SK-N-SH treated with all-trans-retinoic acid at 6 μM for 48 hours (cell line): ENCODE measurements around the gene CEP295NL.

Experiments used
- ARNTL ChIP-seq: fragments of 450-650 bp; formaldehyde crosslinking; IDR thresholded peaks from 2 replicates; pipeline ENCODE4 v1.5.0; 2020; ENCODE audit warnings: low read depth, mild to moderate bottlenecking, moderate library complexity, borderline replicate concordance
- ZFP3 ChIP-seq: fragments of 250-450 bp; sonication (Bioruptor Pico); IDR thresholded peaks from 2 replicates; pipeline ENCODE4 v1.5.0; 2020; ENCODE audit warnings: mild to moderate bottlenecking, moderate library complexity
- ZFP30 ChIP-seq: fragments of 450-650 bp; formaldehyde crosslinking; IDR thresholded peaks from 2 replicates; pipeline ENCODE4 v1.5.0; 2022; ENCODE audit warnings: mild to moderate bottlenecking, moderate library complexity
- TF ChIP-seq, protein P1 (sequence below): fragments of 250-450 bp; sonication (Bioruptor Pico); IDR thresholded peaks from 2 replicates; pipeline ENCODE4 v1.8.0; 2020; ENCODE audit warnings: mild to moderate bottlenecking, moderate library complexity, borderline replicate concordance
- TF ChIP-seq, protein P2 (sequence below): fragments of 250-450 bp; sonication (Bioruptor Pico); IDR thresholded peaks from 2 replicates; pipeline ENCODE4 v1.8.0; 2021; ENCODE audit warnings: low read depth, mild to moderate bottlenecking, moderate library complexity, borderline replicate concordance
- TF ChIP-seq, protein P3 (sequence below): fragments of 250-450 bp; sonication (Bioruptor Pico); IDR thresholded peaks from 2 replicates; pipeline ENCODE4 v1.5.1; 2021; ENCODE audit warnings: mild to moderate bottlenecking, moderate library complexity
- TF ChIP-seq, protein P4 (sequence below): fragments of 250-450 bp; sonication (Bioruptor Pico); IDR thresholded peaks from 2 replicates; pipeline ENCODE4 v1.5.0; 2020; ENCODE audit warnings: mild to moderate bottlenecking, moderate library complexity

DNA sequence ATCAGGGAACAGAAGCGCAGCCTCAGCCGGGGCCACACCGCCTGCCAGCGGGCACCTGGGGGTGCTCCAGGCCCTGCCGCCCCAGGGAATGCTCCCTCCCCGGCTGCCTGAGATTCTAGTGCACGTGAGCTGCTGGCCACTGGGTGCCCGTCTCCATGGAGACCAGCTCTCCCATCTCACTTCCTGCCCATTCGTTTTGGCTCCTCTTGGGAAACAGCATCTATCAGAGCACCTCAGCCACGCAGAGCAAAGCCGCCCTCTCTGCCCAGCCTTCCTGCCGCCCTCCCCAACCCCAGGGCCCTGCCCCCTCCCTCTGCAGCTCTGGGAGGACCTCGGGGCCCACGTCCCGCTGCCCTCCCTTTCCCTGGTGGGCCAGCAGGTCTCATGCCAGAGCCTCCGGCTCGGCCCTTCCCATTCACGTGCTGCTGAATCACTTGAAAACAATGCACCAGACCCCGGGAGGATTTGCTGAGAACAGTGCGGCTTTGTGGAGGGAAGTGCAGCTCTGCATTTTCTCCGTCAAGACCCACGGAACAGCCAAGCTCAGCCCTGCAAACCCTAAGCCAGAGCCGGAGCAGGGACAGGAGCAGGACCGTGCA lies 19.4 kb downstream of the CEP295NL start:
- TF ChIP-seq ZFP3 (no peak; the same call in 1 of the 2 replicates), ZFP30 (no peak), ARNTL (CRISPR knock-in tag) (no peak)
- TF ChIP-seq, protein P1, sequence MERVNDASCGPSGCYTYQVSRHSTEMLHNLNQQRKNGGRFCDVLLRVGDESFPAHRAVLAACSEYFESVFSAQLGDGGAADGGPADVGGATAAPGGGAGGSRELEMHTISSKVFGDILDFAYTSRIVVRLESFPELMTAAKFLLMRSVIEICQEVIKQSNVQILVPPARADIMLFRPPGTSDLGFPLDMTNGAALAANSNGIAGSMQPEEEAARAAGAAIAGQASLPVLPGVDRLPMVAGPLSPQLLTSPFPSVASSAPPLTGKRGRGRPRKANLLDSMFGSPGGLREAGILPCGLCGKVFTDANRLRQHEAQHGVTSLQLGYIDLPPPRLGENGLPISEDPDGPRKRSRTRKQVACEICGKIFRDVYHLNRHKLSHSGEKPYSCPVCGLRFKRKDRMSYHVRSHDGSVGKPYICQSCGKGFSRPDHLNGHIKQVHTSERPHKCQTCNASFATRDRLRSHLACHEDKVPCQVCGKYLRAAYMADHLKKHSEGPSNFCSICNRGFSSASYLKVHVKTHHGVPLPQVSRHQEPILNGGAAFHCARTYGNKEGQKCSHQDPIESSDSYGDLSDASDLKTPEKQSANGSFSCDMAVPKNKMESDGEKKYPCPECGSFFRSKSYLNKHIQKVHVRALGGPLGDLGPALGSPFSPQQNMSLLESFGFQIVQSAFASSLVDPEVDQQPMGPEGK (CRISPR knock-in tag) = peak; percentile 39; the same call in 1 of the 2 replicates
- TF ChIP-seq, protein P2, sequence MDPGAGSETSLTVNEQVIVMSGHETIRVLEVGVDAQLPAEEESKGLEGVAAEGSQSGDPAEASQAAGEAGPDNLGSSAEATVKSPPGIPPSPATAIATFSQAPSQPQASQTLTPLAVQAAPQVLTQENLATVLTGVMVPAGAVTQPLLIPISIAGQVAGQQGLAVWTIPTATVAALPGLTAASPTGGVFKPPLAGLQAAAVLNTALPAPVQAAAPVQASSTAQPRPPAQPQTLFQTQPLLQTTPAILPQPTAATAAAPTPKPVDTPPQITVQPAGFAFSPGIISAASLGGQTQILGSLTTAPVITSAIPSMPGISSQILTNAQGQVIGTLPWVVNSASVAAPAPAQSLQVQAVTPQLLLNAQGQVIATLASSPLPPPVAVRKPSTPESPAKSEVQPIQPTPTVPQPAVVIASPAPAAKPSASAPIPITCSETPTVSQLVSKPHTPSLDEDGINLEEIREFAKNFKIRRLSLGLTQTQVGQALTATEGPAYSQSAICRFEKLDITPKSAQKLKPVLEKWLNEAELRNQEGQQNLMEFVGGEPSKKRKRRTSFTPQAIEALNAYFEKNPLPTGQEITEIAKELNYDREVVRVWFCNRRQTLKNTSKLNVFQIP (CRISPR knock-in tag) = no peak
- TF ChIP-seq, protein P3, sequence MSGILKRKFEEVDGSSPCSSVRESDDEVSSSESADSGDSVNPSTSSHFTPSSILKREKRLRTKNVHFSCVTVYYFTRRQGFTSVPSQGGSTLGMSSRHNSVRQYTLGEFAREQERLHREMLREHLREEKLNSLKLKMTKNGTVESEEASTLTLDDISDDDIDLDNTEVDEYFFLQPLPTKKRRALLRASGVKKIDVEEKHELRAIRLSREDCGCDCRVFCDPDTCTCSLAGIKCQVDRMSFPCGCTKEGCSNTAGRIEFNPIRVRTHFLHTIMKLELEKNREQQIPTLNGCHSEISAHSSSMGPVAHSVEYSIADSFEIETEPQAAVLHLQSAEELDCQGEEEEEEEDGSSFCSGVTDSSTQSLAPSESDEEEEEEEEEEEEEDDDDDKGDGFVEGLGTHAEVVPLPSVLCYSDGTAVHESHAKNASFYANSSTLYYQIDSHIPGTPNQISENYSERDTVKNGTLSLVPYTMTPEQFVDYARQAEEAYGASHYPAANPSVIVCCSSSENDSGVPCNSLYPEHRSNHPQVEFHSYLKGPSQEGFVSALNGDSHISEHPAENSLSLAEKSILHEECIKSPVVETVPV (CRISPR knock-in tag) = no peak
- TF ChIP-seq, protein P4, sequence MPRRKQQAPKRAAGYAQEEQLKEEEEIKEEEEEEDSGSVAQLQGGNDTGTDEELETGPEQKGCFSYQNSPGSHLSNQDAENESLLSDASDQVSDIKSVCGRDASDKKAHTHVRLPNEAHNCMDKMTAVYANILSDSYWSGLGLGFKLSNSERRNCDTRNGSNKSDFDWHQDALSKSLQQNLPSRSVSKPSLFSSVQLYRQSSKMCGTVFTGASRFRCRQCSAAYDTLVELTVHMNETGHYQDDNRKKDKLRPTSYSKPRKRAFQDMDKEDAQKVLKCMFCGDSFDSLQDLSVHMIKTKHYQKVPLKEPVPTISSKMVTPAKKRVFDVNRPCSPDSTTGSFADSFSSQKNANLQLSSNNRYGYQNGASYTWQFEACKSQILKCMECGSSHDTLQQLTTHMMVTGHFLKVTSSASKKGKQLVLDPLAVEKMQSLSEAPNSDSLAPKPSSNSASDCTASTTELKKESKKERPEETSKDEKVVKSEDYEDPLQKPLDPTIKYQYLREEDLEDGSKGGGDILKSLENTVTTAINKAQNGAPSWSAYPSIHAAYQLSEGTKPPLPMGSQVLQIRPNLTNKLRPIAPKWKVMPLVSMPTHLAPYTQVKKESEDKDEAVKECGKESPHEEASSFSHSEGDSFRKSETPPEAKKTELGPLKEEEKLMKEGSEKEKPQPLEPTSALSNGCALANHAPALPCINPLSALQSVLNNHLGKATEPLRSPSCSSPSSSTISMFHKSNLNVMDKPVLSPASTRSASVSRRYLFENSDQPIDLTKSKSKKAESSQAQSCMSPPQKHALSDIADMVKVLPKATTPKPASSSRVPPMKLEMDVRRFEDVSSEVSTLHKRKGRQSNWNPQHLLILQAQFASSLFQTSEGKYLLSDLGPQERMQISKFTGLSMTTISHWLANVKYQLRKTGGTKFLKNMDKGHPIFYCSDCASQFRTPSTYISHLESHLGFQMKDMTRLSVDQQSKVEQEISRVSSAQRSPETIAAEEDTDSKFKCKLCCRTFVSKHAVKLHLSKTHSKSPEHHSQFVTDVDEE (CRISPR knock-in tag) = 0 out of 2 replicates have a peak, but pooled peaks have one; percentile 12
